NCI-H748 treated with DMSO at 0.1 percent for 48 hours (cell line): ENCODE results near the gene EVI5.

Experiments used
- DNase-seq: peaks from one replicate; lab custom pipeline; 2025; lab: John Stamatoyannopoulos, UW

EVI5 gene

GRCh38 chr1:92483610-92484471 lies 301.1 kb downstream of the EVI5 start:
- DNase-seq, result no peak

- no peak for DNase-seq
These were observed 302.0 kb downstream of the EVI5 start for GRCh38 chr1:92482665-92483609.

- DNase-seq, result no peak
These were observed 302.8 kb downstream of the EVI5 start for GRCh38 chr1:92481971-92482664.

DNA sequence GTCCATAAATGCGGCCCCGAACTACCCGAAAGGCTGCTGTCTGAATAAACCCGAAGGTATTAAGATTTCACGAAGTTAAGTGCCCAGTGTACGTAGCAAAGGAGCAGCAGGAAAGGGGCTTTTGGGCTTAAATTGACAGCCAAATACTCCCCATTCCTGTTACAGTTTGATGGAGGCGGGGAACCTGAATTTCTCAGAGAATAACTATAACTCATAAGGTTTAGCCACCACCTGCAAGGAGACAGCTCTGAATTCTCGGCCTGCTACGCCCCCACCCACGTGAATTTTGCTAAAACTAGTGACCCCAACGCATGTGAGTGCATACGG lies 303.3 kb downstream of the EVI5 start:
- no peak for DNase-seq

- DNase-seq, result no peak
These were observed 303.9 kb downstream of the EVI5 start for GRCh38 chr1:92480813-92481598.

DNA sequence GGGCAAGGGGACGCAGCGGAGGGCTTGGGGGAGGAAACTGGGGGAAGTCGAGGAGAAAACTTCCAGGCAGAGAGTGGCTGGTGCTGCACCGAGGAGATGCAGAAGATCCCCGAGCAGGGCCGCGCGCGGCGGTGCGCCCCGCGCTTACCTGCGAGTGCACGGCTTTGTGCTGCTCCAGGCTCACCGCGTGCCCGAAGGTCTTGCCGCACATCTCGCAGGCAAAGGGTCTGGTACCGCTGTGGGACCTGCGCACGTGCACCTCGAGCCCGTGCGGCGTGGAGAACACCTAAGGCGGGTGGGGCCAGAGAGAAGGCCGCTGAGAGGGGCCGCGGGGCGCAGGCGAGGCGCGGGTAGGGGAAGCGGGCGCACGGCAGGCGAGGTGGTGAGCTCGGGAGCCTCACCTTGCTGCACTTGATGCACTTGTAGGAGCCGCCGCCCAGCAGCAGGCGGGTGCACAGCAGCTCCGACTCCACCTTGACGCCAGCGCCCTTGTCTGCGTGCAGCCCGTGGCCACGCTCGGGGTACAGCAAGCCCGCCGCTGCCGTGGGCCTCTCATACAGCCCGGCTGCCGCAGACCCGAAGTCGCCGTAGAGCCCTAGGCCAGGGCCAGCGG lies 304.6 kb downstream of the EVI5 start:
- no peak for DNase-seq

DNA sequence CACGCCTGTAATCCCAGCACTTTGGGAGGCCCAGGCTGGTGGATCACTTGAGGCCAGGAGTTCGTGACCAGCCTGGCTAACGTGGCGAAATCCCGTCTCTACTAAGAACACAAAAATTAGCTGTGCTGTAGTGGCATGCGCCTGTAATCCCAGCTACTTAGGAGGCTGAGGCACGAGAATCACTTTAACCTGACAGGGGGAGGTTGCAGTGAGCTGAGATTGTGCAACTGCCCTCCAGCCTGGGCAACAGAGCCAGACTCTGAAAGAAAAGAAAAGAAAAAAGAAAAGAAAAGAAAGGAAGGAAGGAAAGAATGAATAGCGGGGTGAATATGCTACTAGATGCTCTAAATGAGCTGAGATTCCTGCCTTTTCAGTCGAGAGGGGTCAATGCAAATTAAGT lies 305.3 kb downstream of the EVI5 start:
- DNase-seq, result no peak

GRCh38 chr1:92478393-92478792 lies 306.5 kb downstream of the EVI5 start:
- no peak for DNase-seq

DNA sequence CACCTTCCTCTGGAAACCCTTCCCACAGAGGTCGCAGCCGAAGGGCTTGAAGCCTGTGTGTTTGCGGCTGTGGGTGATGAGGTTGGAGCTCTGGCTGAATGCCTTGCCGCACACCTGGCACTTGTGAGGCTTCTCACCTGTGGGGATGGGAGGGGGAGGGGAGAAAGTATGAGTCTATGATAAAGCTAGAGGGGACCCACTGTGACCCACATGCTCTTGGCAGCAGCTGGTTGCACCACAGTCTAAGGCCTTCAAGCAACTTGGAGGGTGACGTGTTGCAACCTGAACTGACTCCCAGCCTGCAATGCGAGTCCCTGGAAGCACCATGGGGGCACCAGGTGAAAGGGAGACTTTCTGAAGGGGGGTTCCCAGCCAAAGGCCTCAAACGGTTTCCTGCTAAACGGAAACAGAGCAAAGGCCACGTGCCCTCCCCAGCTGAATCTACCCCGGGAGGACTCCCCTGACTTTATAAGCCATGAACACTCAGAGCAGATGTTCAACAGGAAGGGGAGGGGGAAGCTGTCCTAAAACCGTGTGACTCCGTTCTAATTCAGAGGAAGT lies 308.8 kb downstream of the EVI5 start:
- DNase-seq, result no peak

DNA sequence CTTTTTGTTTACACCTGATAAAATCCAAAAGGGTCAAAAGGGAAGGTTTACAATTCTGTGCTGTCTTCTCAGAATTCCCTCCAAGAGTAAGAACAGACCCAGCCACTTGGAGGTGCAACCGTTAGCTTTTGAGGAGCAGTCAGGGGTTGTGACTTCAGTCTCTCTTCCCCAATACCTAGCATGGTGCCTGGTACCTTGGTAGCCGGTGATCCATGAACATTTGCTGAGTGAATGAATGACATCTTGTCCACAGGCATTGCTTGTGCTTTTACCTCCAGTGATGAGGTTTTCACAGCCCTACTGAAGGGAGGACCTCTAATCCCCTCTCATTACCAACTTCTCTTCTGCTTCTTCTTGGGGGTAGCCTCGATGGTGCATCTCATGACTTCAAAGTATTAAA lies 309.9 kb downstream of the EVI5 start:
- DNase-seq, result no peak

DNA sequence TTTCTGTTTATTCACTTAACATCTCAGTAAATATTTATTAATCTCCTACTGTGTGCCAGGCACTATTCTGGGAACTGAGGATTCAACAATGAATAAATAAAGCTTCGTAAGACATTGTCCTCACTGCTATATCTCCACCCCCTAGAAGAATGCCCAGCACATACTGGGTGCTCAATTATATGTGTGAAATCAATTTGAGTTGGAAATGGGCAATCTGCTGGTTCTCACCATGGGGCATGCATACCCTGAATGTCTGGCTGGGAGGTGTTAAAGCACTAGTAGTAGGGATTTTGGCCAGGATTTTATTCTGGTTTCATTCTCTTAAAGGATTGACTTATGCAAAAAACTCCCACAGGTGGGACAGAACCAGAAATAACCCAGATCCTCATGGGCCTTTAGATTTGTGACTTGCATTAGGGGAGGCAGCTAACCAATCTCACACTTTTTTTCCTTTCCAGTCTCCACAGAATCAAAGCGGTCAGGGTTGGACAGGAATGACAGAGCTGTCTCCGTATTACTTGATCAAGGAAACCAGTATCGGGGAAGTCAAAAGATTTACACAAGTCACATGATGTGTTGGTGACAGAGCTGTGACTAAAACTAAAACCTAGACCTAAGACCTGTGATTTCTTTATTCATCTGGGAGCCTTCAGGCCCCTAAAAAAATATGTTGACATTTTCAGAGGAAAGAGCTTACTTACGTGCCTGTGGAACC lies 311.0 kb downstream of the EVI5 start:
- DNase-seq, result no peak

DNA sequence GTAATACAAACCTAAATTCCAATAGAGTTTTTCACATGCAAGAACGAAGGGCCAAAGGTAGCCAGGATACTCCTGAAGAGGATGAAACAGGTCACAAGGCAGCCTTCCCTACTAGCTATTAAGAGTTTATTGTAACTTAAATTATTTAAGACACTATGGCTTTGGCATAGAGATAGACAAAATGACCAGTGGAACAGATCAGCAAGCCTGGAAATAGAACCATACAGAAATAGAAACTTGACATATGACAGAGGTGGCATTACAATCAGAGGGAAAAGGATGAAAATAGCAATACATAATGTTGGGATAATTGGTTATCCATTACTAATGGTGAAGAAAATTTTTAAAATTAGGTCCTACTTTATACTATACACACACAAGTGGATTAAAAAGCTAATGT lies 314.7 kb downstream of the EVI5 start:
- no peak for DNase-seq

DNA sequence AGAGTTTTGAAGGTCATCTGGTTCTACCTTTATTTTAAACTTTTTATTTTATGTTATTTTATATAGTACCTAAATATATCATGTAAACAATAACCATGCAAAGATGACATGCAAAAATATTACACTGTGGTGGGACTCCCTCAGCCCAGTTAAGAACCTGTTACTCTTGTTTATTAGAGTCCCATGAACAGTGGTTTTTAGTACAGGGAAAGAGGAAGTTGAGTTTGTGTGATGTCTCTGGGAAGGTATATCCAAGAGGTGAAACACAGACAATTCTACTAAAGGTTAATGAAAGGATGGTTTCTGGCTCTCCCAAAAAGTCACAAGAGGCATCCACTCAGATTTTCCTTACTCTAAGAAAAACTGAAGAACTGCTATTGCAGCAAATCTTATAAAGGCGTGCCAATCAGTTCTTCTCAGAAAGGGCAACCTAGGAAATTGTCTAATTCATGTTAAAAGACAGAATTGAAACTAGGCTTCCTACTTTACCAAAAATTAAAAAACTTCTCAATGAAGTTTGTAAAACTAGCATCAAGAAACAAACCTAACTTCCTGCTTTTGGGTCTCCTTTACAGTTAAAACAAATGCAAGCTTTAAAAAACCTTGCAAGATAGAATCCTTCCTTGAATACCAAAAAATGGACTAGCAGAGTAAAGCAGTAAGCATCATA lies 318.1 kb downstream of the EVI5 start:
- no peak for DNase-seq

DNA sequence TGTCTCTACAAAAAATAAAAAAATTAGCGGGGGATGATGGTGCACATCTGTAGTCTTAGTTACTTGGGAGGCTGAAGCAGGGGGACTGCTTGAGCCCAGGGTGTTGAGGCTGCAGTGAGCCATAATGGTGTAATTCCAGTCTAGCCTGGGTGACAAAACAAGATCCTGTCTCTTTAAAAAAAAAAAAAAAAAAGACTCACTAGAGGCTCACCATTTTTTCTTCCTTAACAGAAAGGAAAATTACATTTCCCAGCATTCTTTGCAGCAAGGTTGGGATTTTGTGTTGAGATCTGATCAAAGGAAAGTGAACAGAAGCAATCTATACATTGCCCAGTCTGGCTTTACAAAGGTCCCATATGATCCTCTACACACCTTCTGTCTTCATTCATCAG lies 319.7 kb downstream of the EVI5 start:
- DNase-seq, result no peak

DNA sequence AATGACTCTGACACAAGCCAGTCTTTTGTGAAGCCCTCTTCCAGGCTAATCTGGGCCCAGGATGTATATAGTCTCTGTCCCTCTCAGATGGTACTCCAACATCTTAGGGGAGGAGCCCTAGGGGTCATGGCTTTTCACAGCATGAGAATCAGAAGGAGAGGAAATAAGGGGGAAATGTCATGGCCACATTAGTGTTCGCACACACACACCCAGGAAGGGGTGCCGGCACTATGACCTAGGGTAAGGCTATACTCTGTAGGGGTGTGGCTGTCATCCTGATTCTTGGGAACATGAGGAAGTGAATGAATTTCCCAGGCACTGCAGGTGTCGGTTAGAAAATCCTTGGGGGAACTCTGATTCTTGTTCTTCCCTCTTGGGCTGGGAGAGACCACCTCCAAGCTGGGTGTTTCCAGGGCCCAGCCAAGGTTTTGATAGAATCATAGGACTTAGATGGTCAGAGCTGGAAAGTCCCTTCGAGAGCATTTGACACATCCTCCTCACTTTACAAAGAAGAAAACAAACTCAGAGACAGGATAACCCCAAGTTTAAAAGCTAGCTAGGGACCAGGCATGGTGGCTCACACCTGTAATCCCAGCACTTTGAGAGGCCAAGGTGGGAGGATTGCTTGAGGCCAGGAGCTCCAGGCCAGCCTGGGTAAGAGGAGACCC lies 320.2 kb downstream of the EVI5 start:
- DNase-seq, result no peak

GRCh38 chr1:92461364-92462097 lies 323.4 kb downstream of the EVI5 start:
- DNase-seq, result no peak

GRCh38 chr1:92459871-92460320 lies 325.0 kb downstream of the EVI5 start:
- no peak for DNase-seq
